Lower leg skin (tissue), 3 donors: ENCODE results near the gene PILRA.
"Not testable (repeated sequence)": the region's sequence is repeated elsewhere in the genome, so short reads cannot be mapped to it uniquely, and the experiment has no call there.

Experiments
- CTCF ChIP-seq, 3 donors: fragments of 450-650 bp; IDR thresholded peaks; one replicate each; pipeline ENCODE4 v1.5.1; 2016; ENCODE audit warnings: antibody characterized with exemption in 3 of 3, mild to moderate bottlenecking in 3 of 3, moderate library complexity in 2 of 3
- POLR2A ChIP-seq, 2 donors: fragments of 450-650 bp; IDR thresholded peaks; one replicate each; pipeline ENCODE4 v1.6.1; 2016 to 2017; ENCODE audit warnings: antibody characterized with exemption in 2 of 2, mild to moderate bottlenecking in 1 of 2, moderate library complexity in 1 of 2

GRCh38 chr7:100382234-100382853 lies 9.1 kb downstream of the PILRA start:
- TF ChIP-seq CTCF, POLR2A (IDR thresholded peaks at IDR 0.05): not testable (repeated sequence)
